ENCODE measurements around the gene DNAH17. TPM values are rescaled to one million over a fixed set of nuclear protein-coding genes. Genes with fewer than 3 reads are reported as not detected.

DNAH17 gene
- total and polyA plus RNA-seq, 2 experiments from 2014 or later = 1.7 TPM; not detected in 1

DNA sequence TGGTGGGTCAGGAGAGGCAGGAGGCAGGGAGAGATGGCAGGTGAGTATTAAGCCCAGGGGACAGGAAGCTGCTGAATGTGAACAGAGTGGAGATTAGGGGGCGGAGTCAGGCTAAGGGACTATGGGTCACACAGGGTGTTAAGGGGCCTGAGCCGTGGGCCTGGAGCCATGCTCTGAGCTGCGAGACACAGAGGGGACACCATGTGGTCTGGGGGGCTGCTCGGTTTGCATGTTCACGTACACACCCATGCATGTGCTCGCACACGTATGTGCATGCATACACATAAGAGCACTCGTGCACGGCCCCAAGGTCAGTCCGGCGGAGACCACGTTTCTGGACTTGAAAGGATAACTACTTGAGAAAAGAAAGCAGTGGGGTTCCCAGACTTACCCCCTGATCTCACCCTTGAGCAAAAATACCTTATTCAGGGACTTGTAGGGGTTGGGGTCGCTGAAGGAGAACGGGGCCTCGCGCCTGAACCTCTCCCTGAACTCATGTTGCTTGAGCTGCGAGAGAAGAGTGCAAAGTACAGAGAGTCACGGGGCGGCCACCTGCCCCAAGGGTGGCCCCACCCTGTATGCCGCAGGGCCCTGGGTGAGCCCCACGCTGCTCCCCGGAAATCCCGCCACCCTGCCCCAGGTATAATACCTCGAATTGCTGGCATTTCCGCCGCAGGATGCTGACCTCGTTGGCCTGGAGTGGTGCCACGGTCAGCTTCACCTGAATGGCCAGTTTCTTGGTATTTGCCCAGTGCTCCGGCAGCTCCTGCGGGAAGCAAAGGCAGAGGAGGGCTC, 50.8 kb downstream of the DNAH17 start:
- no peak for DNase-seq (ENCODE audit: low read depth in 1 of 2, low spot score in 1 of 2)
- no peaks in the 10 kb centered on the region for H3K9me3 ChIP-seq (ENCODE audit: low read depth)
- H3K4me1 ChIP-seq (ENCODE audit: low read depth) = no peaks in the 10 kb centered on the region
- H3K27ac ChIP-seq = no peak overlapping the region
- no peak overlapping the region for H3K4me3 ChIP-seq
- H3K27me3 ChIP-seq = no peaks in the 10 kb centered on the region
- TF ChIP-seq, protein P1, sequence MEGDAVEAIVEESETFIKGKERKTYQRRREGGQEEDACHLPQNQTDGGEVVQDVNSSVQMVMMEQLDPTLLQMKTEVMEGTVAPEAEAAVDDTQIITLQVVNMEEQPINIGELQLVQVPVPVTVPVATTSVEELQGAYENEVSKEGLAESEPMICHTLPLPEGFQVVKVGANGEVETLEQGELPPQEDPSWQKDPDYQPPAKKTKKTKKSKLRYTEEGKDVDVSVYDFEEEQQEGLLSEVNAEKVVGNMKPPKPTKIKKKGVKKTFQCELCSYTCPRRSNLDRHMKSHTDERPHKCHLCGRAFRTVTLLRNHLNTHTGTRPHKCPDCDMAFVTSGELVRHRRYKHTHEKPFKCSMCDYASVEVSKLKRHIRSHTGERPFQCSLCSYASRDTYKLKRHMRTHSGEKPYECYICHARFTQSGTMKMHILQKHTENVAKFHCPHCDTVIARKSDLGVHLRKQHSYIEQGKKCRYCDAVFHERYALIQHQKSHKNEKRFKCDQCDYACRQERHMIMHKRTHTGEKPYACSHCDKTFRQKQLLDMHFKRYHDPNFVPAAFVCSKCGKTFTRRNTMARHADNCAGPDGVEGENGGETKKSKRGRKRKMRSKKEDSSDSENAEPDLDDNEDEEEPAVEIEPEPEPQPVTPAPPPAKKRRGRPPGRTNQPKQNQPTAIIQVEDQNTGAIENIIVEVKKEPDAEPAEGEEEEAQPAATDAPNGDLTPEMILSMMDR (IDR thresholded peaks at IDR 0.05; ENCODE audit: low read depth, low read length) = no peak
- no peaks in the 10 kb centered on the region for H3K36me3 ChIP-seq

DNA sequence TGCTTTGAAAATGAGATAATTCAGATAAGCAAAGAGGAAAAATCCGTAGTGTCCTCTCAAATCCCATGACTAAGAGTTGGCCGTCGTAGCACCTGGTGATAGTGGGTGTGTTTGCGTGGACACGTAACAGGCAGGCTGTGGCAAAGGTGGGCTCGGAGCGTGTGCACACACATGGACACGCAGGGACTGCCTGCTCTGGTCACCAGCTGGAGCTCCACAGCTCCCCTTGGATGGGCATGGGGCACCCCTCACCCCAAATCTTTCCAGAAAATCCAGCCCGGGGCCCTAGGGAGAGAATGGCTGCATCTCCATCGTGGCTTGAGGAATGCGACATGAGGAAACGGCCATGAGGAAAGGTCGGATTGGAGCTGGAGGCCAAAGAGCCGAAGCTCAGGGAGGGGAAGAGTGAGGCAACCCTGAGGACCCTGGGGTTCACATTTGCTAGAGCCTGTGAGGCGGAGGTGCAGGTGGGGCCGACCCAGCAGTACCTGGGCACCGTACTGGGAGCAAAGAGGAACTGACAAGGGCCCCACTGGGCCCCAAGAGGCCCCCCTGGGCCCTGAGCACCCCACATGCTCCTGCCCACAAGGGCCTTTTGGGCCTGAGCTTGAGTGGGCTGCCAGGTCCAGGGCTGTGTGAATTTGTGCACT, 51.6 kb downstream of the DNAH17 start:
- DNase-seq (ENCODE audit: low read depth in 1 of 2, low spot score in 1 of 2) = no peak
- TF ChIP-seq, protein P1 (IDR thresholded peaks at IDR 0.05; ENCODE audit: low read depth, low read length) = no peak

DNA sequence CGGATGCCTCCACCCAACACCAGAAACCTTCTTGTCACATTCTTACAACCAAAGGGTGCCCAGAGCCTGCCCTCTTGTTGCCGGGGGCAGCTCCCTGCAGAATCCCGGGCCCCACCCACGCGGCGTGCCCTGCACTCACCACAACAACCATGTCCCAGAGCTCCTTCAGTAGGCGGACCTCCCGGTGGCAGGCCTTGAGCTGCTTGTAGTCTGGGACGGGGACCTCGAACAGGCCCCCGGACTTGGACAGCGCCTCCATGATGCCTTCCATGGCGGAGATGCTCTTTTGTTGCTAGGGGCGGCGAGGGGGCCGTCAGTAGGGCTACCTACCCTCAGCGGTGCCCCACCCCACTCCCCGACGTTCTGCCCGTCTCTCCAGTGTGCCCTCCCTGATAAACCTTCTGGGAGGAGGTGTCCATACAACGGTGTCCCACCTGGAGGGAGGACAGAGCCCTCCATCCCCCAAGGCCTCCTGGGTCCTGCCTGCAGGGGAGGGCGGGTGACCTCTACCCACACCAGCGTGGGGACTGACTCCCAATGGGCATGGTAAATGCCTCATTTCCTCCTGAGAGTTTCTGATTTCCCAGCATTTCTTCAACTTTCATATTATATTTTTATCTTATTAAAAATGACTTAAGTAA, 52.2 kb downstream of the DNAH17 start:
- TF ChIP-seq, protein P1 (IDR thresholded peaks at IDR 0.05; ENCODE audit: low read depth, low read length) = no peak
- no peaks in the 10 kb centered on the region for H3K27me3 ChIP-seq
- no peaks in the 10 kb centered on the region for H3K9me3 ChIP-seq (ENCODE audit: low read depth)
- no peak overlapping the region for H3K4me3 ChIP-seq
- no peaks in the 10 kb centered on the region for H3K36me3 ChIP-seq
- DNase-seq (ENCODE audit: low read depth in 1 of 2, low spot score in 1 of 2) = no peak
- no peak overlapping the region for H3K27ac ChIP-seq
- H3K4me1 ChIP-seq (ENCODE audit: low read depth) = no peaks in the 10 kb centered on the region

More for the DNA sequence above, 51.6 kb downstream of the DNAH17 start:
- H3K9me3 ChIP-seq (ENCODE audit: low read depth) = no peaks in the 10 kb centered on the region
- no peaks in the 10 kb centered on the region for H3K4me1 ChIP-seq (ENCODE audit: low read depth)
- H3K27ac ChIP-seq = no peak overlapping the region
- H3K36me3 ChIP-seq = no peaks in the 10 kb centered on the region
- H3K4me3 ChIP-seq = no peak overlapping the region
- no peaks in the 10 kb centered on the region for H3K27me3 ChIP-seq

DNA sequence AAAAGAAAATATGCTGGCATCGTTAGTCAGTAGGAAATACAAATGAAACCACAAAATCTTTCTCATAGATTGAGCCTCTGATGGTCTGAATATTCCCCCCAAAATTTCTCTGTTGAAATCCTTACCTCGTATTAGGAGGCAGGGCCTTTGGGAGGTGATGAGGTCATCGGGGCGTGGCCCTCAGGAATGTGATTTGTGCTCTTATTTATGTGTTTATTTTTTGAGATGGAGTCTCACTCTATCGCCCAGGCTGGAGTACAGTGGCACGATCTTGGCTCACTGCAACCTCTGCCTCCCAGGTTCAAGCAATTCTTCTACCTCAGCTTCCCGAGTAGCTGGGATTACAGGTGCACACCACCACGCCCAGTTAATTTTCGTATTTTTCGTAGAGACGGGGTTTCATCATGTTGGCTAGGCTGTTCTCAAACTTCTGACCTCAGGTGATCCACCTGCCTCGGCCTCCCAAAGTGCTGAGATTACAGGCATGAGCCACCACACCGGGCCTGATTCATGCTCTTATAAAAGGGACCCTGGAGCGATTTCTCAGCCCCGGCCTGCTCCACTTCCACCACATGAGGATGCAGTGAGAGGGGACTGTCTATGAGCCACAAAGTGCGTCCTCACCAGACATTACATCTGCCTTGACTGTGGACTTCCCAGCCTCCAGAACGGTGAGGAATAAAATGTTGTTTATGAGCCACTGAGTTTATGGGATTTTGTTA, 53.1 kb downstream of the DNAH17 start:
- TF ChIP-seq, protein P1 (IDR thresholded peaks at IDR 0.05; ENCODE audit: low read depth, low read length) = no peak
- Histone ChIP-seq H3K4me3 (no peak overlapping the region), H3K4me1 (ENCODE audit: low read depth) (no peaks in the 10 kb centered on the region), H3K27me3 (no peaks in the 10 kb centered on the region), H3K36me3 (no peaks in the 10 kb centered on the region), H3K9me3 (ENCODE audit: low read depth) (no peaks in the 10 kb centered on the region), H3K27ac (no peak overlapping the region)
- DNase-seq (ENCODE audit: low read depth in 1 of 2, low spot score in 1 of 2) = no peak

DNA sequence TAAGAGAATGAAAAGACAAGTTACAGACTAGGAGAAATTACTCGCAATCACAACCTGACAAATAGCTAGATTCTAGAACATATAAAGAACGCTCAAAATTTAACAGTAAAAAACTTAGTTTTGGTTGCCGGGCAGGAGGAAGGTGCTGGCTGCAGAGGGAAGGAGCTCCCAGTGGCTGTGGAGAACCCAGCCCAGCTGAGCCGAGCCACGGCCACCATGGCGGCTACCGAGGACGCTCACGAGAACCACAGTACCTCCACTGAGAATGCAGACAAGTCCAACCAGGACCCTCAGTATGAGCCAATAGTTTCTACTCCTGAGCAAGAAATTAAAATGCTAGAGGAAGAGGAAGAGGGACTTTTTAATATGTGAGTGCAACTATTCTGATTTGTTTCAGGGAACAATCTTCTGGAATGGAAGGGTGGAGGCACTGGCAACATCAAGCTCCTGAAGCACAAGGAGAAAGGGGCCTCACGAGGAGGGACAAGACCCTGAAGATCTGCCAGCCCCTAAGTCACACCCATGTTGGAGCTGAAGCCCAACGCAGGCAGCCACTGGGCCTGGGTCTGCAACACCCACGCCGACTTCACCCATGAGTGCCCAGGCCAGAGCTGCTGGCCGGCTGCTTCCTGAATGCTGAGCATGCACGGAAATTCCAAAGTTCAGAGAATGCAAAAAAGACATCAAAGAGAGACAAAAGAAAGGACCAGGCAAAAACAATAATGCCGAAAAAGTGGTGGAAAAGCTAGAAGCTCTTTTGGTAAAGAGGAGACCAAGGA, 55.0 kb downstream of the DNAH17 start:
- Histone ChIP-seq H3K9me3 (ENCODE audit: low read depth) (no peaks in the 10 kb centered on the region), H3K27me3 (no peaks in the 10 kb centered on the region), H3K4me3 (no peak overlapping the region), H3K36me3 (no peaks in the 10 kb centered on the region), H3K27ac (no peak overlapping the region), H3K4me1 (ENCODE audit: low read depth) (peaks cover 5% of the 10 kb centered on the region)
- TF ChIP-seq, protein P1 (IDR thresholded peaks at IDR 0.05; ENCODE audit: low read depth, low read length) = no peak
- DNase-seq (ENCODE audit: low read depth in 1 of 2, low spot score in 1 of 2) = no peak

All from cardiac muscle cell (in vitro differentiated cells and primary cell).